Mesenchymal stem cell (in vitro differentiated cells and primary cell): Measurements from ENCODE around the gene TBC1D22A.

Experiments
- DNase-seq: peaks from one replicate; pipeline ENCODE4 v3.0.0-alpha.2; 2013
- H2AFZ ChIP-seq: one replicate; pipeline ENCODE4 v1.6.1; 2013; ENCODE audit warnings: low read depth, mild to moderate bottlenecking, control low read depth, inconsistent platforms, low read length, moderate library complexity
- H2AK5ac ChIP-seq: 2 replicates; pipeline ENCODE4 v1.6.1; 2013; ENCODE audit warnings: low read length, moderate library complexity, mild to moderate bottlenecking, inconsistent platforms; ENCODE audit not compliant: severe bottlenecking
- H2BK120ac ChIP-seq: one replicate; pipeline ENCODE4 v1.6.1; 2013; ENCODE audit warnings: low read depth, mild to moderate bottlenecking, inconsistent platforms, low read length, moderate library complexity
- H2BK12ac ChIP-seq, 2 experiments: one replicate each; pipeline ENCODE4 v1.6.1; 2013; ENCODE audit warnings: inconsistent platforms in 2 of 2, low read length in 2 of 2, mild to moderate bottlenecking in 2 of 2, moderate library complexity in 2 of 2, control low read depth in 1 of 2
- H2BK15ac ChIP-seq: one replicate; pipeline ENCODE4 v1.6.1; 2013; ENCODE audit warnings: mild to moderate bottlenecking, low read depth, inconsistent platforms; ENCODE audit not compliant: poor library complexity, severe bottlenecking
- H2BK5ac ChIP-seq: 2 replicates; pipeline ENCODE4 v1.6.1; 2013; ENCODE audit warnings: low read depth, mild to moderate bottlenecking, low read length, control low read depth, inconsistent platforms; ENCODE audit not compliant: poor library complexity, severe bottlenecking
- H3K14ac ChIP-seq, 2 experiments: one replicate each; pipeline ENCODE4 v1.6.1; 2013; ENCODE audit warnings: inconsistent platforms in 2 of 2, low read length in 2 of 2, control low read depth in 1 of 2, mild to moderate bottlenecking in 1 of 2, moderate library complexity in 1 of 2
- H3K18ac ChIP-seq, 2 experiments: one replicate each; pipeline ENCODE4 v1.6.1; 2013; ENCODE audit warnings: inconsistent platforms in 2 of 2, low read length in 2 of 2, control low read depth in 1 of 2, low read depth in 1 of 2, mild to moderate bottlenecking in 1 of 2
- H3K23ac ChIP-seq, 2 experiments: one replicate each; pipeline ENCODE4 v1.6.1; 2013; ENCODE audit warnings: inconsistent platforms in 2 of 2, low read length in 2 of 2, mild to moderate bottlenecking in 2 of 2, moderate library complexity in 2 of 2, control low read depth in 1 of 2
- H3K27ac ChIP-seq: 2 replicates; pipeline ENCODE4 v1.5.1; 2013; ENCODE audit warnings: mild to moderate bottlenecking, moderate library complexity, low read length, control low read depth, inconsistent platforms; ENCODE audit not compliant: poor library complexity, severe bottlenecking
- H3K27me3 ChIP-seq, 2 experiments: 2 replicates each; pipeline versions ENCODE4 v1.6.1 to v1.7.0; 2013; ENCODE audit warnings: low read length in 2 of 2, mild to moderate bottlenecking in 2 of 2, moderate library complexity in 2 of 2, control low read depth in 1 of 2, inconsistent platforms in 1 of 2; ENCODE audit not compliant: control insufficient read depth in 1 of 2, insufficient read depth in 1 of 2
- H3K36me3 ChIP-seq, 2 experiments: 2 replicates each; pipeline versions ENCODE4 v1.6.1 to v1.7.0; 2013; ENCODE audit warnings: low read length in 2 of 2, control low read depth in 1 of 2, inconsistent platforms in 1 of 2, low read depth in 1 of 2, mild to moderate bottlenecking in 1 of 2; ENCODE audit not compliant: insufficient read depth in 2 of 2, control insufficient read depth in 1 of 2
- H3K4ac ChIP-seq, 2 experiments: one replicate each; pipeline ENCODE4 v1.6.1; 2013; ENCODE audit warnings: inconsistent platforms in 2 of 2, low read length in 2 of 2, mild to moderate bottlenecking in 2 of 2, moderate library complexity in 2 of 2, control low read depth in 1 of 2, low read depth in 1 of 2
- H3K4me1 ChIP-seq: 2 replicates; pipeline ENCODE4 v1.6.1; 2013; ENCODE audit warnings: low read depth, low read length, control low read depth; ENCODE audit not compliant: control insufficient read depth, insufficient read depth
- H3K4me2 ChIP-seq: 2 replicates; pipeline ENCODE4 v1.6.1; 2013; ENCODE audit warnings: low read length, mild to moderate bottlenecking, inconsistent platforms; ENCODE audit not compliant: poor library complexity, severe bottlenecking
- H3K4me3 ChIP-seq, 2 experiments: 2 replicates each; pipeline versions ENCODE4 v1.5.1 to v1.7.0; 2013; ENCODE audit warnings: low read length in 2 of 2, mild to moderate bottlenecking in 2 of 2, control low read depth in 1 of 2, low read depth in 1 of 2; ENCODE audit not compliant: insufficient read depth in 1 of 2
- H3K79me1 ChIP-seq: replicated peaks from 2 replicates; pipeline ENCODE4 v1.6.1; 2013; ENCODE audit warnings: mild to moderate bottlenecking, control low read depth, low read length, inconsistent platforms; ENCODE audit not compliant: poor library complexity, severe bottlenecking
- H3K9ac ChIP-seq: 2 replicates; pipeline ENCODE4 v1.7.0; 2013; ENCODE audit warnings: mild to moderate bottlenecking, low read length, moderate library complexity
- H3K9me3 ChIP-seq: 2 replicates; pipeline ENCODE4 v1.7.0; 2013; ENCODE audit warnings: mild to moderate bottlenecking, low read length; ENCODE audit not compliant: control insufficient read depth
- H4K8ac ChIP-seq: one replicate; pipeline ENCODE4 v1.6.1; 2013; ENCODE audit warnings: inconsistent platforms, mild to moderate bottlenecking, low read length, moderate library complexity
- H4K91ac ChIP-seq: one replicate; pipeline ENCODE4 v1.6.1; 2013; ENCODE audit warnings: mild to moderate bottlenecking, low read length, inconsistent platforms
- WGBS: methylation state at CpG from one replicate; pipeline ENCODE4 v1.1.7; 2013; ENCODE audit warnings: mixed read lengths; 5-methylcytosine and 5-hydroxymethylcytosine counted together

The TBC1D22A gene

DNA sequence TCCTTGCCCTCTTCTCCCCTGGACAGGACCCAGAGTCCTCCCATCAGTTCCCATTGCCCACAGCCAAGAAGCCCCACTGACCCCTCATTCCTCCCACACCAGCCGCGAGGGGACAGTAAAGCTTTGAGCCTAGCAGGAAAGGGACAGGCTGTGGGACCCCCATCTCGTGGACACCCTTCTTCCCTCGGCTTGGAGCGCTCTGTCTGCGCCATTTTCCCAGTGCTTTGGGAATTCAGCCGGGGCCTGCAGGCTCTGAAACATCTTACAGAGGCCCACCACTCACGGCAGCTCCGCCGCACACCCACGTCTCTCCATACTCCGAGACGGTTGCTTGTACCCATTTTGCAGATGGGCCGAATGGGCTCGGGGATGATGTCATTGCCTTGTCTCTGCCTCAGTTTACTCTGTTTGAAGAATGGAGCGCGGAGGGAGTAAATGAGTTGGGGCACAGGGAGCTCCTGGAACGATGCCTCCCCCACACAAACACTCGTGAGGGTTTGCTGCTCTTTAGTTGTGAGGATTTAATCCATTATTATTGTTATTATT is 447.7 kb downstream of the TBC1D22A start:
- Histone ChIP-seq H2BK12ac (no peak overlapping the region), H3K14ac (no peak overlapping the region), H4K91ac (no peak overlapping the region), H2BK120ac (no peak overlapping the region), H3K23ac (no peak overlapping the region), H3K4me1 (no peaks in the 10 kb centered on the region), H2BK5ac (no peak overlapping the region), H3K79me1 (no peaks in the 10 kb centered on the region), H2AFZ (no peak overlapping the region), H2BK15ac (no peak overlapping the region), H3K9me3 (peaks cover 6% of the 10 kb centered on the region), H3K4ac (no peak overlapping the region), H3K27ac (no peak overlapping the region), H3K9ac (no peak overlapping the region), H3K18ac (no peak overlapping the region), H3K36me3 (no peaks in the 10 kb centered on the region), H3K4me2 (no peak overlapping the region), H4K8ac (no peak overlapping the region), H3K27me3 (peaks cover 0 to 39% of the 10 kb centered on the region in 2 experiments), H2AK5ac (no peak overlapping the region), H3K4me3 (no peak overlapping the region)
- no peak for DNase-seq
- 93% methylated on average over 17 of the region's 19 CpGs for WGBS

DNA sequence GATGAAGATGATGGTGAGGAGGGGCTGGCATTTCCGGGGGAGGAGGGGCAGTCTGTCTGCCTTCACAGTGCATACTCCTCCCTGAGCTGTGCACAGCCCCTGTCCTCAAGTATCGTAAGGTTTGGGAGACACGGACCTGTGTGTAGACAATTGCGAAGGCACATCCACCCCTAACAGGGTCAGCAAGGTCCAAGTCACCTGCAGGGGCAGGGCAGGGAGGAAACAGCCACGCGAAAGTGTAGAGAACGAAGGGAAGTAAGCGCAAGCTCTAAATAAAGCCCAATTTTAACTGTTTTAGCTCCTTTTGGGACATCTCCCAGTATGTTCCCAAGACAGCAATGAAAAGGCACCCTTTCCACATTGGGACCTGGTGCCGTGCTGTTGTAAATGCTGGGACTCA is 448.2 kb downstream of the TBC1D22A start:
- no peak for DNase-seq
- 92% methylated on average over 9 of the region's 9 CpGs for WGBS
- no peaks in the 10 kb centered on the region for H3K4me1 ChIP-seq
- no peak overlapping the region for H3K4me3 ChIP-seq
- no peak overlapping the region for H2BK15ac ChIP-seq
- H3K14ac ChIP-seq = no peak overlapping the region
- no peak overlapping the region for H3K27ac ChIP-seq
- no peak overlapping the region for H2BK5ac ChIP-seq
- H2BK12ac ChIP-seq = no peak overlapping the region
- peaks cover 0 to 35% of the 10 kb centered on the region in 2 experiments for H3K27me3 ChIP-seq
- no peak overlapping the region for H3K4ac ChIP-seq
- H3K23ac ChIP-seq = no peak overlapping the region
- H3K9ac ChIP-seq = no peak overlapping the region
- H2AFZ ChIP-seq = no peak overlapping the region
- no peak overlapping the region for H4K8ac ChIP-seq
- no peak overlapping the region for H2AK5ac ChIP-seq
- no peak overlapping the region for H3K4me2 ChIP-seq
- no peak overlapping the region for H3K18ac ChIP-seq
- H3K9me3 ChIP-seq = peaks cover 6% of the 10 kb centered on the region
- no peaks in the 10 kb centered on the region for H3K79me1 ChIP-seq
- no peak overlapping the region for H2BK120ac ChIP-seq
- H4K91ac ChIP-seq = no peak overlapping the region
- no peaks in the 10 kb centered on the region for H3K36me3 ChIP-seq

DNA sequence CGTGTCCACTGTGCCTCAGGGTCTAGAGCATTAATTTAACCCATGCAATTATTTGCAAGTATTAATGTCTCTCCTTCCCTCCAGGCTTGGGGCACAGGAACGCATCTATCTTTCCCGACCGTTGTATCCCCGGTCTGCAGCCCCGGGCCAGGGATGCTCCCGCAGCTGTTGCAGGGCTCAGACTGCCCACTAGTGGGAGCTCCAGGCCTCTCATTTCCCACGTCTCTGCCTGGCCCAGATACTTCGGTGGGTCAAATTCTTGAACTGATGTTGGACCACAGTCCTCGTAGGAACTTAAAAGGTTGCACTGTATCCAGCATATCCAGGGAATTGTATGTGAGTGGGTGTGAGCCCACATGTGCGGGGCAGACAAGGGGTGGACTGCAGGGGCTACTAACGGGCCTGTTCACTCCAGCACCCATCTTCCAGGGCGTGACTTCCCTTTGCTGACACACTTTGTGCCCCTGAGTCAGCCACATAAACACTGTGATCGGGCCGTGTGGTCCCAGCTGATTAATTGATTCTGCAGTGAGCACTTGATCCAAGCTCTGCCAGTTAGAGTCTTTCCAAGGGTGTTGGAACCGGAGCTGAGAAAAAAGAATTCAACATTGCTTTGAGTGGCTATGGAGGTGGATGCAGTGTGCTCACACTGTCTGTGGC is 451.3 kb downstream of the TBC1D22A start:
- Histone ChIP-seq H2AK5ac (no peak overlapping the region), H2BK120ac (no peak overlapping the region), H2BK5ac (no peak overlapping the region), H4K8ac (no peak overlapping the region), H3K23ac (no peak overlapping the region), H3K27ac (no peak overlapping the region), H2BK12ac (no peak overlapping the region), H3K79me1 (no peaks in the 10 kb centered on the region), H3K36me3 (no peaks in the 10 kb centered on the region), H3K4me1 (no peaks in the 10 kb centered on the region), H3K4ac (no peak overlapping the region), H3K9me3 (no peaks in the 10 kb centered on the region), H3K9ac (no peak overlapping the region), H3K4me3 (no peak overlapping the region), H3K18ac (no peak overlapping the region), H3K4me2 (no peak overlapping the region), H2BK15ac (no peak overlapping the region), H3K27me3 (peaks cover 0 to 17% of the 10 kb centered on the region in 2 experiments), H3K14ac (no peak overlapping the region), H2AFZ (no peak overlapping the region), H4K91ac (no peak overlapping the region)
- DNase-seq = no peak
- 86% methylated on average over 16 of the region's 16 CpGs for WGBS

DNA sequence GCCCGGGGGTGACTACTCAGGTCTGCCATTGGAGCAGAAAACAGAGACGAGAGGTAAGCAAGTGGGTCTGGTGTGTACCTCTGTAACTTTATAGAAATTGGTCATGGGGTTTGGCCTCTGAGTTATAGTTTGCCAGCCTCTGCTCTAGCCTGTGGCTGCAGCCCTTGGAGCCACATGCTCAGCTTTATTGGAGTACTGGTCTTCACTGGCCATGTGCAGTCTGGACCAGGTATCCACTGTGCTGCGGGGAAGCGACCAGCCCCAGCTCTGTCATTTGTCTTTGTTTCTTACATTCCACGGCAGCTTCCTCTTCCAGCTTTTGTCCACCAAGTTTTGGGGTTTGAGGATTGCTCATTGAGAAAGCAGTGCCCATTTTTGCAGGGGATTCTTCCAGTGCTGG is 453.4 kb downstream of the TBC1D22A start:
- no peak overlapping the region for H2AFZ ChIP-seq
- WGBS = 74% methylated on average over 5 of the region's 5 CpGs
- no peak overlapping the region for H3K23ac ChIP-seq
- H3K27me3 ChIP-seq = peaks cover 0 to 18% of the 10 kb centered on the region in 2 experiments
- no peak overlapping the region for H4K91ac ChIP-seq
- no peak overlapping the region for H3K14ac ChIP-seq
- no peak overlapping the region for H3K4me2 ChIP-seq
- no peaks in the 10 kb centered on the region for H3K4me1 ChIP-seq
- H3K18ac ChIP-seq = no peak overlapping the region
- no peak overlapping the region for H3K4ac ChIP-seq
- no peaks in the 10 kb centered on the region for H3K79me1 ChIP-seq
- no peaks in the 10 kb centered on the region for H3K9me3 ChIP-seq
- H4K8ac ChIP-seq = no peak overlapping the region
- H2BK12ac ChIP-seq = no peak overlapping the region
- no peak overlapping the region for H3K9ac ChIP-seq
- H2BK5ac ChIP-seq = no peak overlapping the region
- H3K36me3 ChIP-seq = no peaks in the 10 kb centered on the region
- H3K27ac ChIP-seq = no peak overlapping the region
- no peak overlapping the region for H2AK5ac ChIP-seq
- H2BK120ac ChIP-seq = no peak overlapping the region
- no peak overlapping the region for H2BK15ac ChIP-seq
- no peak for DNase-seq
- no peak overlapping the region for H3K4me3 ChIP-seq
